Measurements from ENCODE around the gene FAT4. TPM values are rescaled to one million over a fixed set of nuclear protein-coding genes. Genes with fewer than 3 reads are reported as not detected.

FAT4 gene
- total and polyA plus RNA-seq, 2 of the 8 experiments (the other 6 are each of a cell fraction or from before 2014, with no cell fraction given) = 1.3 to 5.3 TPM

- TF ChIP-seq SUZ12 (IDR thresholded peaks at IDR 0.05; ENCODE audit: low read length) (peak; percentile 14; the same call in 1 of the 2 replicates), KDM4A (IDR thresholded peaks at IDR 0.05; ENCODE audit: low read depth, low read length, severe bottlenecking) (no peak), CHD1 (IDR thresholded peaks at IDR 0.05; ENCODE audit: low read depth, low read length) (no peak)
These were observed 1.0 kb downstream of the FAT4 start (continued) for GRCh38 chr4:125315576-125316400.
